VCaP (cell line): Measurements from ENCODE around the gene SNRNP27.

Source experiments
- H3K27ac ChIP-seq: fragments of 450-650 bp; 2 replicates; pipeline ENCODE4 v1.5.1; 2017
- TF ChIP-seq, protein P1 (sequence below): fragments of 450-650 bp; conservative IDR thresholded peaks from 2 replicates; pipeline ENCODE4 v1.5.1; 2017; ENCODE audit warnings: mild to moderate bottlenecking, moderate library complexity

Gene SNRNP27

DNA sequence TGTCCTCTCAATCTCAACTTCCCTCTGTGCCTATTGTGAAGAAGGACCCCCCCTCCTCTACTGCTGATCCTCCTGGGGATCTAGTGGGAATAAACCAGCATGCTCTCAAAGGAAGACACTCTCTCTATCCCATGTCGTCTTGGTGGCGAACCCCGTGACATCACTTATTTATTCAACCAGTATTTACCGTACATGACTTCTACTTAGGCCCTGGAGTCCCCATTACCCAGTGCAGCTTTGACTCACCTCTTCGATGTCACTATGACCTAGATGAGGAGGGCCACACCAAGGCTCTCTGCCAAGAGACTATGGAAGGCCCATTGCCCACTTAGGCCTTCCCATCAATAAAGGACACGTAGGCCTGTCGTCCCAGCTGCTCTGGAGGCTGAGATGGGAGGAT lies 51.0 kb downstream of the SNRNP27 start:
- H3K27ac ChIP-seq = no peak overlapping the region
- TF ChIP-seq, protein P1, sequence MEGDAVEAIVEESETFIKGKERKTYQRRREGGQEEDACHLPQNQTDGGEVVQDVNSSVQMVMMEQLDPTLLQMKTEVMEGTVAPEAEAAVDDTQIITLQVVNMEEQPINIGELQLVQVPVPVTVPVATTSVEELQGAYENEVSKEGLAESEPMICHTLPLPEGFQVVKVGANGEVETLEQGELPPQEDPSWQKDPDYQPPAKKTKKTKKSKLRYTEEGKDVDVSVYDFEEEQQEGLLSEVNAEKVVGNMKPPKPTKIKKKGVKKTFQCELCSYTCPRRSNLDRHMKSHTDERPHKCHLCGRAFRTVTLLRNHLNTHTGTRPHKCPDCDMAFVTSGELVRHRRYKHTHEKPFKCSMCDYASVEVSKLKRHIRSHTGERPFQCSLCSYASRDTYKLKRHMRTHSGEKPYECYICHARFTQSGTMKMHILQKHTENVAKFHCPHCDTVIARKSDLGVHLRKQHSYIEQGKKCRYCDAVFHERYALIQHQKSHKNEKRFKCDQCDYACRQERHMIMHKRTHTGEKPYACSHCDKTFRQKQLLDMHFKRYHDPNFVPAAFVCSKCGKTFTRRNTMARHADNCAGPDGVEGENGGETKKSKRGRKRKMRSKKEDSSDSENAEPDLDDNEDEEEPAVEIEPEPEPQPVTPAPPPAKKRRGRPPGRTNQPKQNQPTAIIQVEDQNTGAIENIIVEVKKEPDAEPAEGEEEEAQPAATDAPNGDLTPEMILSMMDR = no peak

- H3K27ac ChIP-seq = no peak overlapping the region
- TF ChIP-seq, protein P1 = no peak
Measured at GRCh38 chr2:69945441-69945840, 51.7 kb downstream of the SNRNP27 start.

DNA sequence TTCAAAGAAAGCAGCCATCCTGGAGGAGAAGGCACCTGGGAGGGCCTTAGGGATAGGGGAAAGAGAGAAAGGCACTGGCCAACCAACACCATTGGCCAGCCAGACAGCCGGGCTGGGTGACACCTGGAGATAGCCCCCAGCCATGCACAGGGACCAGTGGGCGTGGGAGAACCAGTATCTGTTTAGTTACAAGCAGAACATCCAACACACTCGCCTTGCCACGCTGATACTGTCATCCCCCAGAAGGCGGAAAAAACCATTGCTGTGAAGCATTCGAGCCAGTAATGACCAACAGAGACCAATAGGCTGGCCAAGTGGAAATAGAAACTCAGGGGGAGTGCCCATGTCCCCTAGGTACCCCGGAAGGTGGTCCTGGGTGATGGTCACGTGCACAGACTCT lies 52.2 kb downstream of the SNRNP27 start:
- H3K27ac ChIP-seq = no peak overlapping the region
- TF ChIP-seq, protein P1 = no peak

GRCh38 chr2:69946351-69947324 lies 52.9 kb downstream of the SNRNP27 start:
- no peak overlapping the region for H3K27ac ChIP-seq
- TF ChIP-seq, protein P1 = no peak

GRCh38 chr2:69947325-69947931 lies 53.7 kb downstream of the SNRNP27 start:
- no peak overlapping the region for H3K27ac ChIP-seq
- TF ChIP-seq, protein P1 = no peak

GRCh38 chr2:69948032-69948962 lies 54.5 kb downstream of the SNRNP27 start:
- TF ChIP-seq, protein P1 = no peak
- H3K27ac ChIP-seq = no peak overlapping the region
